HG03196 (cell line): Measurements from ENCODE around the gene KIF2B.
"Not testable (repeated sequence)": the region's sequence is repeated elsewhere in the genome, so short reads cannot be mapped to it uniquely, and the experiment has no call there.

Source experiments
- ATAC-seq: cut with Tn5 transposase; IDR thresholded peaks from one replicate; pipeline ENCODE4 v1.9.1; 2021; ENCODE audit not compliant: unreplicated experiment

The KIF2B gene

GRCh38 chr17:53822764-53823163 is at the start of gene KIF2B:
TSS of gene KIF2B (plus strand) at chr17:53822927. CDS start at chr17:53823034, 107 bp downstream.
- ATAC-seq = no peak

GRCh38 chr17:53780320-53780719 is 42.4 kb upstream of the KIF2B start:
- ATAC-seq = no peak

- no peak for ATAC-seq
These were observed 31.2 kb upstream of the KIF2B start for GRCh38 chr17:53791551-53791950.

- ATAC-seq = no peak
These were observed 30.3 kb upstream of the KIF2B start for GRCh38 chr17:53792451-53792850.

GRCh38 chr17:53792997-53793396 is 29.7 kb upstream of the KIF2B start:
- ATAC-seq = no peak

GRCh38 chr17:53794875-53795274 is 27.9 kb upstream of the KIF2B start:
- no peak for ATAC-seq

GRCh38 chr17:53796642-53797041 is 26.1 kb upstream of the KIF2B start:
- ATAC-seq = no peak

GRCh38 chr17:53797501-53797900 is 25.2 kb upstream of the KIF2B start:
- ATAC-seq = no peak

GRCh38 chr17:53804437-53804836 is 18.3 kb upstream of the KIF2B start:
- no peak for ATAC-seq

- ATAC-seq = no peak
These were observed 16.3 kb upstream of the KIF2B start for GRCh38 chr17:53806473-53806872.

- no peak for ATAC-seq
These were observed 15.4 kb upstream of the KIF2B start for GRCh38 chr17:53807286-53807685.

- ATAC-seq = no peak
These were observed 4.5 kb upstream of the KIF2B start for GRCh38 chr17:53818271-53818670.

GRCh38 chr17:53818929-53819328 is 3.8 kb upstream of the KIF2B start:
- ATAC-seq = no peak

- no peak for ATAC-seq
These were observed 2.8 kb upstream of the KIF2B start for GRCh38 chr17:53819956-53820355.

GRCh38 chr17:53823341-53824050 is 769 bp downstream of the KIF2B start:
- no peak for ATAC-seq

GRCh38 chr17:53834771-53835170 is 12.0 kb downstream of the KIF2B start:
- ATAC-seq = not testable (repeated sequence)

- ATAC-seq = no peak
These were observed 14.4 kb downstream of the KIF2B start for GRCh38 chr17:53837131-53837530.

GRCh38 chr17:53844491-53845107 is 21.9 kb downstream of the KIF2B start:
- no peak for ATAC-seq

GRCh38 chr17:53871128-53871527 is 48.4 kb downstream of the KIF2B start:
- not testable (repeated sequence) for ATAC-seq
